ENCODE measurements around the gene PHAX.
"Not testable (repeated sequence)": the region's sequence is repeated elsewhere in the genome, so short reads cannot be mapped to it uniquely, and the experiment has no call there.

PHAX gene

GRCh38 chr5:126600631-126601511 lies at the start of gene PHAX:
TSS of gene PHAX (plus strand) at chr5:126600947. CDS start at chr5:126600963, 16 bp downstream.
- DNase-seq: peak; percentile 67 to 68

GRCh38 chr5:126552614-126553013 lies 48.1 kb upstream of the PHAX start:
- DNase-seq: no peak

- not testable (repeated sequence) for DNase-seq
Observed at GRCh38 chr5:126555101-126555500, 45.6 kb upstream of the PHAX start.

- DNase-seq: no peak
Observed at GRCh38 chr5:126561908-126562307, 38.8 kb upstream of the PHAX start.

- DNase-seq: no peak
Observed at GRCh38 chr5:126562823-126563222, 37.9 kb upstream of the PHAX start.

GRCh38 chr5:126568206-126568755 lies 32.5 kb upstream of the PHAX start:
- DNase-seq: no peak

- no peak for DNase-seq
Observed at GRCh38 chr5:126575644-126576043, 25.1 kb upstream of the PHAX start.

- DNase-seq: no peak
Observed at GRCh38 chr5:126576974-126577373, 23.8 kb upstream of the PHAX start.

GRCh38 chr5:126577415-126577814 lies 23.3 kb upstream of the PHAX start:
- no peak for DNase-seq

GRCh38 chr5:126579716-126580115 lies 21.0 kb upstream of the PHAX start:
- no peak for DNase-seq

GRCh38 chr5:126583761-126584160 lies 17.0 kb upstream of the PHAX start:
- DNase-seq: no peak

GRCh38 chr5:126587551-126588390 lies 13.0 kb upstream of the PHAX start:
- DNase-seq: no peak

- no peak for DNase-seq
Observed at GRCh38 chr5:126589536-126590297, 11.0 kb upstream of the PHAX start.

- no peak for DNase-seq
Observed at GRCh38 chr5:126591549-126591948, 9.2 kb upstream of the PHAX start.

GRCh38 chr5:126594748-126595485 lies 5.8 kb upstream of the PHAX start, which contains the start of gene ALDH7A1:
TSS of gene ALDH7A1 (minus strand) at chr5:126595219. CDS start at chr5:126595198, 21 bp downstream.
- peak; percentile 91 to 92 for DNase-seq

- DNase-seq: no peak
Observed at GRCh38 chr5:126595486-126596083, 5.2 kb upstream of the PHAX start.

GRCh38 chr5:126597156-126597555 lies 3.6 kb upstream of the PHAX start:
- no peak for DNase-seq

GRCh38 chr5:126599499-126599898 lies 1.2 kb upstream of the PHAX start:
- DNase-seq: no peak

GRCh38 chr5:126599971-126600630 lies 646 bp upstream of the PHAX start:
- not testable (repeated sequence) for DNase-seq

- DNase-seq: no peak
Observed at GRCh38 chr5:126603402-126603991, 2.8 kb downstream of the PHAX start.

Data from NCI-H2081 (cell line).